Fibroblast of skin of right biceps (primary cell): ENCODE data around the gene CANX.

Experiments
- DNase-seq: peaks from one replicate; pipeline ENCODE4 v3.0.0-alpha.2; 2013

The CANX gene

GRCh38 chr5:179779826-179780225 is 81.1 kb downstream of the CANX start:
- DNase-seq = no peak

GRCh38 chr5:179780362-179780761 is 81.6 kb downstream of the CANX start:
- no peak for DNase-seq
